ENCODE measurements around the gene SPI1. TPM values are rescaled to one million over a fixed set of nuclear protein-coding genes. Genes with fewer than 3 reads are reported as not detected.

The SPI1 gene
- total RNA-seq, 2 donors from 2014 or later, result 7.5 to 23.1 TPM

DNA sequence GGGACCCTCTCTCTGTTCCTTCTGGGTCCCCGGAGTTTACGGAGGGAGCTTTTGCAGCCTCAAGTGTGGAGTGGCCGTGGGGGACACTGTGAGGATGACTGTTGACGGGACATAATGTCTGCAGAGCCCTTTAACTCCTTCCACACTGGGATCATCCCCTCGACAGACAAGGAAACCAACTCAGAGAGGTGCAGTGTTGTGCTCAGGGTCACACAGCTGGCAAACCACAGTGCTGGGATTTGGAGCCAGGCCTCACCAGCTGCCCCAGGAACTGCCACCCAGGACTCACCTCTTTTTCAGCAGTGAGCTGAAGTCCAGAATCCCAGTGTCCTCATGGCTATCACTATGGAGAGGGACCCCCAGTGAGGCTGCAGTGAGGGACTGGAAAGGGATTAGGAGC is 31.2 kb downstream of the SPI1 start:
- no peak for DNase-seq (ENCODE audit: low spot score)
- no peak for TF ChIP-seq CTCF (IDR thresholded peaks at IDR 0.05)
- peaks cover 0 to 17% of the 10 kb centered on the region in 2 donors for H3K4me1 ChIP-seq
- H3K36me3 ChIP-seq, result peaks cover 89% of the 10 kb centered on the region
- no peaks in the 10 kb centered on the region for H3K9me3 ChIP-seq
- no peaks in the 10 kb centered on the region for H3K27me3 ChIP-seq
- H3K27ac ChIP-seq, result peak overlapping the region; percentile 4 to 43
- no peak overlapping the region for H3K4me3 ChIP-seq

DNA sequence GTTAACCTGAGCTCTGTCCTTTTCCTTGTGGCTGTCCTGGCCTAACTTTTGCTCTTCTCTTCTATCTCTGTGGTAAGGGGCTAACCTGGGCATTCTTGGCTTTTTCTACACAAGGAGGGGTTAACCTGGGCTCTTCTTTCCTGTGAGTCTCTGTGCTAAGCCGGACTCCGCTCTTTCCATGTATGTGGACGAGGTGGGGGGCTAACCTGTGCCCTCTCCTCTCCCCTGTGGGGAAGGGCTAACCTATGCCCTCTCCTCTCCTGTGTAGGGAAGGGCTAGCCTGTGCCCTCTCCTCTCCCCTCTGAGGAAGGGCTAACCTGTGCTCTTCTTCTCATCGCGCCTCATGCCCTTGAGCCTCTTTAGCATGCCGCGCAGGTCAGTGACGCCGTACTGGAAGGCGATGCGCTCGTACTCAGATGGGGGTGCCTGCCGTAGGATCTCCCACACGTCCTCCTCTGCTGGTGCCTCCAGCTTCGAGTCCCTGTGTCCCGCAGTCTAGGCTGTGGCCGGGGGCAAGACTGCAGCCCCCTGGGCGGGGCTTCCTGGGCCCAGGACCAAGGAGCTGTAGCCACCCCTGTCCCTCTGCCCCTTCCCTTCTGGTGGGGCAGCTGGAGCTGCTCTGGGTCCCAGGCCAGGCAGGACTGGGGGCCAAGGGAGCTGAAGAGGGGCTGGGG is 32.3 kb downstream of the SPI1 start:
- H3K27me3 ChIP-seq, result no peaks in the 10 kb centered on the region
- no peak for DNase-seq (ENCODE audit: low spot score)
- no peak for TF ChIP-seq CTCF (IDR thresholded peaks at IDR 0.05)
- H3K27ac ChIP-seq, result peak overlapping the region; percentile 21 to 26
- H3K36me3 ChIP-seq, result peaks cover 87% of the 10 kb centered on the region
- H3K4me3 ChIP-seq, result no peak overlapping the region
- H3K4me1 ChIP-seq, result peaks cover 0 to 17% of the 10 kb centered on the region in 2 donors
- H3K9me3 ChIP-seq, result no peaks in the 10 kb centered on the region

- Histone ChIP-seq H3K4me1 (peaks cover 0 to 18% of the 10 kb centered on the region in 2 donors), H3K9me3 (no peaks in the 10 kb centered on the region), H3K4me3 (no peak overlapping the region), H3K27ac (peak overlapping the region; percentile 16 to 33), H3K27me3 (no peaks in the 10 kb centered on the region), H3K36me3 (peaks cover 89% of the 10 kb centered on the region)
- DNase-seq (ENCODE audit: low spot score), result no peak
- no peak for TF ChIP-seq CTCF (IDR thresholded peaks at IDR 0.05)
Observed at GRCh38 chr11:47342854-47343253, 35.5 kb downstream of the SPI1 start.

- H3K27ac ChIP-seq, result peak overlapping the region; percentile 1 to 52
Observed at GRCh38 chr11:47342036-47342803, 36.1 kb downstream of the SPI1 start.

More at GRCh38 chr11:47342036-47342803, 36.1 kb downstream of the SPI1 start:
- no peaks in the 10 kb centered on the region for H3K27me3 ChIP-seq
- peaks cover 0 to 12% of the 10 kb centered on the region in 2 donors for H3K4me1 ChIP-seq
- no peaks in the 10 kb centered on the region for H3K9me3 ChIP-seq
- peaks cover 89% of the 10 kb centered on the region for H3K36me3 ChIP-seq
- DNase-seq (ENCODE audit: low spot score), result no peak
- TF ChIP-seq CTCF (IDR thresholded peaks at IDR 0.05), result no peak
- H3K4me3 ChIP-seq, result no peak overlapping the region
